Neural cell (in vitro differentiated cells): ENCODE data around the gene RGS17. TPM values are rescaled to one million over a fixed set of nuclear protein-coding genes. Genes with fewer than 3 reads are reported as not detected.
A peak's percentile ranks its signal among the peaks of the same experiment; 100 is the strongest.
"Not testable (repeated sequence)": the region's sequence is repeated elsewhere in the genome, so short reads cannot be mapped to it uniquely, and the experiment has no call there.

Experiments
- H2AFZ ChIP-seq: fragments of 200-600, 300-800 bp; sonication (generic), shearing (Covaris generic); 2 replicates; pipeline ENCODE4 v1.6.0; 2014; ENCODE audit warnings: low read depth, mild to moderate bottlenecking, antibody characterized with exemption, low read length, moderate library complexity
- H3F3A ChIP-seq: fragments of 200-600 bp; shearing (Covaris generic); 2 replicates; pipeline ENCODE4 v1.6.1; 2016; ENCODE audit warnings: mild to moderate bottlenecking, moderate library complexity, mixed read lengths, antibody characterized with exemption, low read length; ENCODE audit not compliant: insufficient read depth, poor library complexity, severe bottlenecking
- H3K27ac ChIP-seq: fragments of 200-600, 300-800 bp; sonication (generic), shearing (Covaris generic); 2 replicates; pipeline ENCODE4 v1.5.1; 2014; ENCODE audit warnings: mild to moderate bottlenecking, low read length, moderate library complexity
- H3K27me3 ChIP-seq: fragments of 300-800, 200-600 bp; sonication (generic), shearing (Covaris generic); 2 replicates; pipeline ENCODE4 v1.6.0; 2014; ENCODE audit warnings: mild to moderate bottlenecking, low read depth, low read length, moderate library complexity; ENCODE audit not compliant: insufficient read depth
- H3K36me3 ChIP-seq: fragments of 300-800, 200-600 bp; sonication (generic), shearing (Covaris generic); 2 replicates; pipeline ENCODE4 v1.5.1; 2014; ENCODE audit warnings: mild to moderate bottlenecking, antibody characterized with exemption, low read length, moderate library complexity; ENCODE audit not compliant: insufficient read depth
- H3K4me2 ChIP-seq: fragments of 300-800, 200-600 bp; sonication (generic), shearing (Covaris generic); 2 replicates; pipeline ENCODE4 v1.6.0; 2014; ENCODE audit warnings: mild to moderate bottlenecking, low read length
- H3K4me3 ChIP-seq: fragments of 300-800, 200-600 bp; sonication (generic), shearing (Covaris generic); 2 replicates; pipeline ENCODE4 v1.5.1; 2014; ENCODE audit warnings: mild to moderate bottlenecking, low read length, moderate library complexity
- H3K79me2 ChIP-seq: fragments of 200-600 bp; shearing (Covaris generic); replicated peaks from 2 replicates; pipeline ENCODE4 v1.6.0; 2014; ENCODE audit warnings: mild to moderate bottlenecking, low read length, moderate library complexity; ENCODE audit not compliant: insufficient read depth
- H3K9ac ChIP-seq: fragments of 300-800, 200-600 bp; sonication (generic), shearing (Covaris generic); 2 replicates; pipeline ENCODE4 v1.6.1; 2016; ENCODE audit warnings: mild to moderate bottlenecking, low read length, mixed read lengths
- H3K9me2 ChIP-seq: fragments of 200-600 bp; shearing (Covaris generic); 2 replicates; pipeline ENCODE4 v1.6.1; 2016; ENCODE audit warnings: mild to moderate bottlenecking, low read length, mixed read lengths; ENCODE audit not compliant: insufficient read depth
- H3K9me3 ChIP-seq: fragments of 200-600, 300-800 bp; sonication (generic), shearing (Covaris generic); 2 replicates; pipeline ENCODE4 v1.6.1; 2016; ENCODE audit warnings: mild to moderate bottlenecking, mixed run types, low read length, moderate library complexity, mixed read lengths
- H4K20me1 ChIP-seq: fragments of 200-600 bp; shearing (Covaris generic); 2 replicates; pipeline ENCODE4 v1.6.1; 2016; ENCODE audit warnings: mild to moderate bottlenecking, mixed run types; ENCODE audit not compliant: insufficient read depth
- EP300 ChIP-seq: fragments of 450-650 bp; conservative IDR thresholded peaks from 2 replicates; pipeline ENCODE4 v1.6.1; 2014; ENCODE audit warnings: antibody characterized with exemption, mild to moderate bottlenecking, moderate library complexity; ENCODE audit not compliant: poor library complexity, severe bottlenecking
- POLR2AphosphoS5 ChIP-seq: IDR thresholded peaks from 2 replicates; pipeline ENCODE4 v1.6.1; 2012
- TAF1 ChIP-seq: IDR thresholded peaks from 2 replicates; pipeline ENCODE4 v1.6.1; 2012; ENCODE audit warnings: low read depth
- polyA plus RNA-seq: library from polyadenylated mRNA; depleted of rRNA; stranded (reverse); fragments of >200 nt; gene quantifications from 2 replicates; pipeline ENCODE4 v1.2.3, GENCODE V29; 2014
- TF ChIP-seq, protein P1 (sequence below): fragments of 450-650 bp; IDR thresholded peaks from 2 replicates; pipeline ENCODE4 v1.5.1; 2014; ENCODE audit warnings: antibody characterized with exemption, mild to moderate bottlenecking, moderate library complexity; ENCODE audit not compliant: poor library complexity, severe bottlenecking
- TF ChIP-seq, protein P2 (sequence below): IDR thresholded peaks from 2 replicates; pipeline ENCODE4 v1.6.1; 2012; ENCODE audit warnings: borderline replicate concordance

The RGS17 gene
- polyA plus RNA-seq, 1 donor from 2014 or later: 44.9 TPM

DNA sequence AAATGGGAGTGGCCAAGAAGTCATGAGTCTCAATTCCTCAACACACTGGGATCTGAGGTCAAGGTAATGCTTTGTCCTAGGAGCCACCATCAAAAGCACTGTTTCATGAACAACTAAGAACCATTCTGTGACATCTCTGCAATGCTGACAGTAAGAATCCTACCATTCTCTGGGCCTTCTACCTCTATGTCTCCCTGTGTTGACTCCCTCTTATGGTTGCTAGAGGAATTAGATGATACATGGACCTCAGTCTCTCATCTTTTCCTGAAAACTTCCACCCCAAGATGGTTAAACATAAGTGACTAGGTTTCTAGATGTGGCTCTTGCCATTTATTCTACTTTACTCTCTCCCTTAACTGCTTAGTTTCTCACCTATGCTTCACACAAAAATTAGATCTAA is 137.7 kb downstream of the RGS17 start:
- Histone ChIP-seq H3K79me2 (peaks cover 24% of the 10 kb centered on the region), H3K27me3 (no peaks in the 10 kb centered on the region), H3K36me3 (no peaks in the 10 kb centered on the region), H3K4me3 (no peak overlapping the region), H3K4me2 (no peak overlapping the region), H3K9ac (no peak overlapping the region), H3K9me3 (no peaks in the 10 kb centered on the region), H3K27ac (no peak overlapping the region), H4K20me1 (no peaks in the 10 kb centered on the region), H3K9me2 (no peaks in the 10 kb centered on the region), H3F3A (no peaks in the 10 kb centered on the region), H2AFZ (no peak overlapping the region)
- TF ChIP-seq, protein P1, sequence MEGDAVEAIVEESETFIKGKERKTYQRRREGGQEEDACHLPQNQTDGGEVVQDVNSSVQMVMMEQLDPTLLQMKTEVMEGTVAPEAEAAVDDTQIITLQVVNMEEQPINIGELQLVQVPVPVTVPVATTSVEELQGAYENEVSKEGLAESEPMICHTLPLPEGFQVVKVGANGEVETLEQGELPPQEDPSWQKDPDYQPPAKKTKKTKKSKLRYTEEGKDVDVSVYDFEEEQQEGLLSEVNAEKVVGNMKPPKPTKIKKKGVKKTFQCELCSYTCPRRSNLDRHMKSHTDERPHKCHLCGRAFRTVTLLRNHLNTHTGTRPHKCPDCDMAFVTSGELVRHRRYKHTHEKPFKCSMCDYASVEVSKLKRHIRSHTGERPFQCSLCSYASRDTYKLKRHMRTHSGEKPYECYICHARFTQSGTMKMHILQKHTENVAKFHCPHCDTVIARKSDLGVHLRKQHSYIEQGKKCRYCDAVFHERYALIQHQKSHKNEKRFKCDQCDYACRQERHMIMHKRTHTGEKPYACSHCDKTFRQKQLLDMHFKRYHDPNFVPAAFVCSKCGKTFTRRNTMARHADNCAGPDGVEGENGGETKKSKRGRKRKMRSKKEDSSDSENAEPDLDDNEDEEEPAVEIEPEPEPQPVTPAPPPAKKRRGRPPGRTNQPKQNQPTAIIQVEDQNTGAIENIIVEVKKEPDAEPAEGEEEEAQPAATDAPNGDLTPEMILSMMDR: no peak
- no peak for TF ChIP-seq TAF1
- no peak for TF ChIP-seq POLR2AphosphoS5

DNA sequence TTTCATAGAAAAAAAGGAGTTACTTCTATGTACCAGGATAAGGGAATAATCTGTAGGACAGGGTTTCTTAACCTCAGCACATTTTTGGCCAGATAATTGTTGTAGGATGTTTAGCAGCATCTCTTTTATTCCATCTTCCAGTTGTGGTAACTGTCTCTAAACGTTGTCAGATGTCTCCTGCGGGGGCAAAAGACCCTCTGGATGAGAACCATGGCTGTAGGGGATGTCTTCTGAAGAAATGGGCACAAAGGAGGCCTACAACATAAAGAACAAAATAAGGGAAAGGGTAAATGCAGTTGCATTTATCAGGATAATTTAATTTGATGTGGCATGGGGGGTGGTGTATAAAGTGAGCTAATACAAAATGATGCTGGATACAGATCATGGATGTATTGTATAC is 144.1 kb downstream of the RGS17 start:
- Histone ChIP-seq H3K27me3 (no peaks in the 10 kb centered on the region), H4K20me1 (peaks cover 2% of the 10 kb centered on the region), H3K79me2 (peaks cover 29% of the 10 kb centered on the region), H3K4me3 (no peak overlapping the region), H3K9me3 (no peaks in the 10 kb centered on the region), H3K9me2 (no peaks in the 10 kb centered on the region), H2AFZ (no peak overlapping the region), H3K9ac (no peak overlapping the region), H3K27ac (no peak overlapping the region), H3K36me3 (no peaks in the 10 kb centered on the region), H3F3A (peaks cover 3% of the 10 kb centered on the region), H3K4me2 (no peak overlapping the region)
- TF ChIP-seq, protein P2, sequence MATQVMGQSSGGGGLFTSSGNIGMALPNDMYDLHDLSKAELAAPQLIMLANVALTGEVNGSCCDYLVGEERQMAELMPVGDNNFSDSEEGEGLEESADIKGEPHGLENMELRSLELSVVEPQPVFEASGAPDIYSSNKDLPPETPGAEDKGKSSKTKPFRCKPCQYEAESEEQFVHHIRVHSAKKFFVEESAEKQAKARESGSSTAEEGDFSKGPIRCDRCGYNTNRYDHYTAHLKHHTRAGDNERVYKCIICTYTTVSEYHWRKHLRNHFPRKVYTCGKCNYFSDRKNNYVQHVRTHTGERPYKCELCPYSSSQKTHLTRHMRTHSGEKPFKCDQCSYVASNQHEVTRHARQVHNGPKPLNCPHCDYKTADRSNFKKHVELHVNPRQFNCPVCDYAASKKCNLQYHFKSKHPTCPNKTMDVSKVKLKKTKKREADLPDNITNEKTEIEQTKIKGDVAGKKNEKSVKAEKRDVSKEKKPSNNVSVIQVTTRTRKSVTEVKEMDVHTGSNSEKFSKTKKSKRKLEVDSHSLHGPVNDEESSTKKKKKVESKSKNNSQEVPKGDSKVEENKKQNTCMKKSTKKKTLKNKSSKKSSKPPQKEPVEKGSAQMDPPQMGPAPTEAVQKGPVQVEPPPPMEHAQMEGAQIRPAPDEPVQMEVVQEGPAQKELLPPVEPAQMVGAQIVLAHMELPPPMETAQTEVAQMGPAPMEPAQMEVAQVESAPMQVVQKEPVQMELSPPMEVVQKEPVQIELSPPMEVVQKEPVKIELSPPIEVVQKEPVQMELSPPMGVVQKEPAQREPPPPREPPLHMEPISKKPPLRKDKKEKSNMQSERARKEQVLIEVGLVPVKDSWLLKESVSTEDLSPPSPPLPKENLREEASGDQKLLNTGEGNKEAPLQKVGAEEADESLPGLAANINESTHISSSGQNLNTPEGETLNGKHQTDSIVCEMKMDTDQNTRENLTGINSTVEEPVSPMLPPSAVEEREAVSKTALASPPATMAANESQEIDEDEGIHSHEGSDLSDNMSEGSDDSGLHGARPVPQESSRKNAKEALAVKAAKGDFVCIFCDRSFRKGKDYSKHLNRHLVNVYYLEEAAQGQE: no peak
- no peak for TF ChIP-seq EP300
- TF ChIP-seq, protein P1: no peak
- TF ChIP-seq TAF1: no peak

DNA sequence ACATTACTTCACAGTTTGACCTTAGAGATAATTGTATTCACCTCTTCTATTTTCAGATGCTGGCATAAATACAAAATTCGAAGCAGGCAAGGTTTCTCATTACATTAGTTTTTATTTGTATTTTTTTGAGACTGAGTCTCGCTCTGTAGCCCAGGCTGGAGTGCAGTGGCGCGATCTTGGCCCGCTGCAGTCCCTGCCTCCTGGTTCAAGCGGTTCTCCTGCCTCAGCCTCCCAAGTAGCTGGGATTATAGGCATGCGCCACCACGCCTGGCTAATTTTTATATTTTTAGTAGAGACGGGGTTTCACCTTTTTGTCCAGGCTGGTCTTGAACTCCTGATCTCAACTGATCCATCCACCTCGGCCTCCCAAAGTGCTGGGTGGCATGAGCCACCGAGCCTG is 145.8 kb downstream of the RGS17 start:
- not testable (repeated sequence) for H2AFZ ChIP-seq, H3K9me2 ChIP-seq, H3K36me3 ChIP-seq, H3K27me3 ChIP-seq, H3F3A ChIP-seq, H3K4me2 ChIP-seq, H3K27ac ChIP-seq, H3K9me3 ChIP-seq, H3K9ac ChIP-seq, H4K20me1 ChIP-seq
- peaks cover 42% of the 10 kb centered on the region for H3K79me2 ChIP-seq
- H3K4me3 ChIP-seq: peak overlapping the region; percentile 81
